Type B pancreatic cell (in vitro differentiated cells): ENCODE results near the gene PCGF1. TPM values are rescaled to one million over a fixed set of nuclear protein-coding genes. Genes with fewer than 3 reads are reported as not detected.
A peak's percentile ranks its signal among the peaks of the same experiment; 100 is the strongest.

ENCODE experiments used
- DNase-seq: peaks from one replicate; pipeline ENCODE4 v3.0.0; 2021; ENCODE audit warnings: mixed read lengths; ENCODE audit not compliant: unreplicated experiment; ENCODE audit errors: extremely low spot score
- H3K27ac Mint-ChIP-seq: 2 replicates; pipeline ENCODE4 v1.8.0; 2021; ENCODE audit warnings: mild to moderate bottlenecking, mixed read lengths
- H3K27me3 Mint-ChIP-seq: 2 replicates; pipeline ENCODE4 v1.8.0; 2021; ENCODE audit warnings: mixed read lengths
- H3K36me3 Mint-ChIP-seq: 2 replicates; pipeline ENCODE4 v1.8.0; 2021; ENCODE audit warnings: mixed read lengths
- H3K4me1 Mint-ChIP-seq: one replicate; pipeline ENCODE4 v1.8.0; 2021; ENCODE audit warnings: mixed read lengths; ENCODE audit not compliant: unreplicated experiment
- H3K4me3 Mint-ChIP-seq: 2 replicates; pipeline ENCODE4 v1.8.0; 2021; ENCODE audit warnings: mild to moderate bottlenecking, mixed read lengths
- H3K9me3 Mint-ChIP-seq: 2 replicates; pipeline ENCODE4 v1.8.0; 2021; ENCODE audit warnings: mixed read lengths
- CTCF ChIP-seq: fragments of 200-600 bp; sonication (generic); conservative IDR thresholded peaks from 2 replicates; pipeline ENCODE4 v1.5.0; 2021; ENCODE audit warnings: antibody characterized with exemption, mild to moderate bottlenecking
- total RNA-seq: library from RNA; stranded (reverse); gene quantifications from 2 replicates; pipeline ENCODE4 v1.2.1, GENCODE V29; 2021; ENCODE audit warnings: low replicate concordance

PCGF1 gene
- total RNA-seq, 1 donor from 2014 or later: 30.1 TPM

GRCh38 chr2:74535440-74535965, 28.0 kb upstream of the PCGF1 start:
- no peak for TF ChIP-seq CTCF
- H3K36me3 Mint-ChIP-seq: peaks cover 4% of the 10 kb centered on the region

GRCh38 chr2:74534411-74534810, 26.9 kb upstream of the PCGF1 start:
- no peak for TF ChIP-seq CTCF
- Mint-ChIP-seq H3K4me1 (peaks cover 15% of the 10 kb centered on the region), H3K27me3 (no peaks in the 10 kb centered on the region), H3K9me3 (no peaks in the 10 kb centered on the region), H3K36me3 (peaks cover 4% of the 10 kb centered on the region), H3K4me3 (no peak overlapping the region), H3K27ac (no peak overlapping the region)
- no peak for DNase-seq

More at GRCh38 chr2:74535440-74535965, 28.0 kb upstream of the PCGF1 start:
- Mint-ChIP-seq H3K9me3 (no peaks in the 10 kb centered on the region), H3K4me1 (peaks cover 15% of the 10 kb centered on the region), H3K27me3 (no peaks in the 10 kb centered on the region), H3K27ac (no peak overlapping the region), H3K4me3 (no peak overlapping the region)
- no peak for DNase-seq

- no peak overlapping the region for H3K4me3 Mint-ChIP-seq
- no peak for TF ChIP-seq CTCF
- no peak for DNase-seq
- H3K27ac Mint-ChIP-seq: no peak overlapping the region
- H3K9me3 Mint-ChIP-seq: no peaks in the 10 kb centered on the region
- H3K4me1 Mint-ChIP-seq: peaks cover 15% of the 10 kb centered on the region
- H3K27me3 Mint-ChIP-seq: no peaks in the 10 kb centered on the region
- peaks cover 4% of the 10 kb centered on the region for H3K36me3 Mint-ChIP-seq
These were observed 26.0 kb upstream of the PCGF1 start for GRCh38 chr2:74533464-74533863.

GRCh38 chr2:74532222-74532621, 24.7 kb upstream of the PCGF1 start:
- no peaks in the 10 kb centered on the region for H3K9me3 Mint-ChIP-seq
- no peaks in the 10 kb centered on the region for H3K27me3 Mint-ChIP-seq
- H3K4me1 Mint-ChIP-seq: peaks cover 21% of the 10 kb centered on the region
- peaks cover 4% of the 10 kb centered on the region for H3K36me3 Mint-ChIP-seq
- peak overlapping the region; percentile 1 for H3K27ac Mint-ChIP-seq
- H3K4me3 Mint-ChIP-seq: peak overlapping the region; percentile 70
- TF ChIP-seq CTCF: peak; percentile 54
- no peak for DNase-seq

- no peak for TF ChIP-seq CTCF
- Mint-ChIP-seq H3K27me3 (no peaks in the 10 kb centered on the region), H3K4me3 (peak overlapping the region; percentile 98), H3K36me3 (peaks cover 8% of the 10 kb centered on the region), H3K27ac (no peak overlapping the region), H3K4me1 (peaks cover 22% of the 10 kb centered on the region), H3K9me3 (no peaks in the 10 kb centered on the region)
- DNase-seq: no peak
These were observed 24.2 kb upstream of the PCGF1 start for GRCh38 chr2:74531666-74532065.
